Fibroblast of skin of back (primary cell): Measurements from ENCODE around the gene COL4A1.

Source experiments
- DNase-seq: peaks from one replicate; pipeline ENCODE4 v3.0.0-alpha.2; 2013

Gene COL4A1

DNA sequence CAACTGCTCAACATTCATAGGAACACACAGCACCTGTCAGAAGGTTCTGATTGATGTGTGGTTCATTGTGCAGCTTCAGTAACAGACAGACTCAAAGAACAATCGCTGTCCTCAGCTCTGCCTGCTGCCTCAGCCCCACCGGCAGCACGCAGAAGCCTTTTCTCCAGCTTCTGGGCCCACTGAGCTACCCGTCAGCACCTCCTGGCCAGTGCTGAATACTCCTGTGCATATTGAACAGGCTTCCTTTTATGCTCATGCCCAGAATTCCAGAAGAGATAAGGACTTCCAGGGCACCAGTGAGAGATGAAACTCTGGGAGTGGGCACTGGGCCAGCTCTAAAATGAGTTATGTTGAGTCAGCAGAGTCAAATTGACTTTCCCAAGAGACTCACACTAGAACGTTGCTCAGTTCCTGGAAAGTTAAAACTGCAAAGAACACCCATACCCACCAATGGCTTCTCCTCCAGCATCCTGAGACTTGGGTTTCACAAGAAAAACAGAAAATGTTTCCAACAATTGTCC is 119.3 kb downstream of the COL4A1 start:
- peak; percentile 82 for DNase-seq

DNA sequence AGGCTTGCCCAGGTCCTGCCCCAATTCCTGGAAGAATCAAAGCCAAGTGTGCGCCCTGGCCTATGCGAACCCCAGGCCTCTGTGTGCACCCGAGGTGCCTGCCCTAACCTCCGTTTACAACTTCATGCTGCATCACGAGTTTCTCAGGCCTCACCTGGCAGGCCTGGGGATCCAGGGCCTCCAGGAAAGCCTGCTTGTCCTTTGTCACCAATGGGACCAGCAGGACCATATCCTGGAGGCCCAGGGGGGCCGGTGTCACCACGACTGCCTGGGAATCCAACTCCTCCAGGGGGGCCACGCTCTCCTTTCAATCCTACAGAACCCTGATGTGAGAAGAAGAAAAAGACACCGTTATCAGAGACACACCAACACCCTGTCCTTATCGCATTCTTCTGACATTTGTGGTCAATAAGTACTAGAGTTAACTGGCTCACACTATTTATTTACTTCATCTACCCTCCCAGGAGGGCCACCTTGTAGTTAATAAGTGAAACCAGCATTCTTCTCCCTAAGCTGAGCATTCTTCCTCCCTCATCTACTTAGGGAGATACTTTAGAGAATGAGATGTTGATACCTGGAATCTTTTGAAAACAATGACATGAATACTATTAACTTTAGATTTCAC is 120.6 kb downstream of the COL4A1 start:
- DNase-seq, result no peak

DNA sequence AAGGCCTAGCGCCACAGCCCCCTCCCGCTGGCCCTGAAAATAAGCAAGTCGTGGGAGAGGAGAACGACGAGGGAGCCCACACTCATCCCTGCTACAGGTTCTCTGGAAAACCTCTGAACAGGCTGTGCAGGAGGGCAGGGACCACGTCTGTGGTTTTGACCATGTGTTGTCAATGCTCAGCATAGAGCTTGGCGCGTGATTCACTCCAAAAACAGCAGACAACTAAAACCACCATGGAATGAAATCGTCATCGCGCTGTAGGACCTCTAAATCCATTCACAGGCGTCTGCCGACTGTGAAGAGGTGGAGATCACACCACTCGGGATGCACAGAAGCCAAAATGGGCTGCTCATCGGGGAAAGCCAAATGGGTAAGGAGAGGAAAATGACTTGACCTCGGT is 121.3 kb downstream of the COL4A1 start:
- peak; percentile 92 for DNase-seq

DNA sequence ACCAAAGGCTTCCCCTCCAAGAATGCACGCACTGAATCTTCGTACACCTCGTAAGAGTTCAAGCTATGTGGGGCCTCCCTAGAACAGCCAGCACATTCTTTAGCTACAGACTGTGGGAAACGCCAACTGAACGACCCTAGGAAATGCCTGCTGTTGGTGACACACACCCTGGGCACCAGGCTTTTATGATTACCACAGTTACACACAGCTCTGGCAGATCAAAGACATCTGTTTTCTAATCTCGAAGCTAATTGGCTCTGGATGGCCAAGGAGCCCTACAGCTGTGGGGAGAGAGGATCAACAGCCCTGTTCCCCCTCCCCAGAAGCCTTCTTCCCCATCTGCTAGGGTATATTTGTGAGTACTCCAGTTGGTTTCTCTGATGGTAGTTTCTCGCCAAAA is 123.0 kb downstream of the COL4A1 start:
- peak; percentile 59 for DNase-seq

DNA sequence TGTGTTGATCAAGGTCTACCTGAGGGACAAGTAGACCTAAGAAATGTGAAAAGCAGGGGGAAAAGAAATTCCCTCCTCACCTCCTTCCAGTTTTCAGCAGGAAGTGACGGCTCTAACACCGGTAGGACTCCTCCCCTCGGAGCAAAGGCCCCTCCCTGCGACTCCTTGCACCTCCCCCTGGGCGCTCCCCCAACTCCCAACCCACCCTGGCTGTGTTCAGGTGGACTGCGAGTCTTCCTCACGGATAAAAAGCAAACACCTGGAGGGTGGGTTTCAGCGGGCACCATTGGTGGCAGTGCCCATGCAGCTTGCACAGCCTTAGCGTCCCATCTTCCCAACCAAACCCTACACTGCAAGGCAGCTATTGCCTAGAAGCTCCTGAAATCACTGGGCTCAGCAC is 124.5 kb downstream of the COL4A1 start:
- no peak for DNase-seq

DNA sequence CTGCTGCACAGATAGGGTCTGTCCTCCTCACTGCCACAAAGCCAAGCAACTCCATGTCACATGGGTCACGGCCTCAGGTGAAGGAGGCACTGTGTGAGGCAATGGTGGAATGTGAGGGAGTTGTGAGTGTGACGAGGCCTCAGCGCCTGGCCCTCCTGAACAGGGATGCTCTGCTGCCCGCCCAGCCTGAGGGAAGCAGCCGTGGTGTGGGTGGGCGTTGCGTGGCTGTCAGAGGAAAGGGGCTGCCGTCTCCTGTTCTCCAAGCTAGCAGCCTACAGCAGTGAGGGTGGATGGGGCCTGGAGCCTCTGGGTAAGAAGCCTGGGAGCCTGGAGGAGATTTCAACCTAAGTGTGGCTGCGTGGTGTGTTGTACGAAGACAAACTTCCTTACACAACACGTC is 125.0 kb downstream of the COL4A1 start:
- no peak for DNase-seq

DNA sequence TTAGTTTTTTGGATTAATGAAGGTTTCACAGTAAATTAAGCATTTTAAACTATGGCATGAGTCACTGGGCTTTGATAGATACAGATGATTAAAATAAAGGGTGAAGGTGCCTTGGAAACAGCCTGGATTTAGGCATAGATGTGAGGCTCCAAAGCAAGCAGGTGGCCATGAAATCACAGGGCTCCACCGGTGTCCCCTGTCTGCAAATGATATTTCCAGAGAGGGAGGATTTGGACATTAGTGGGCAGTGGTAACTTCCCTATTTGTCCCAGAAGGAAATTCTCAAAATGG is 127.2 kb downstream of the COL4A1 start:
- no peak for DNase-seq

DNA sequence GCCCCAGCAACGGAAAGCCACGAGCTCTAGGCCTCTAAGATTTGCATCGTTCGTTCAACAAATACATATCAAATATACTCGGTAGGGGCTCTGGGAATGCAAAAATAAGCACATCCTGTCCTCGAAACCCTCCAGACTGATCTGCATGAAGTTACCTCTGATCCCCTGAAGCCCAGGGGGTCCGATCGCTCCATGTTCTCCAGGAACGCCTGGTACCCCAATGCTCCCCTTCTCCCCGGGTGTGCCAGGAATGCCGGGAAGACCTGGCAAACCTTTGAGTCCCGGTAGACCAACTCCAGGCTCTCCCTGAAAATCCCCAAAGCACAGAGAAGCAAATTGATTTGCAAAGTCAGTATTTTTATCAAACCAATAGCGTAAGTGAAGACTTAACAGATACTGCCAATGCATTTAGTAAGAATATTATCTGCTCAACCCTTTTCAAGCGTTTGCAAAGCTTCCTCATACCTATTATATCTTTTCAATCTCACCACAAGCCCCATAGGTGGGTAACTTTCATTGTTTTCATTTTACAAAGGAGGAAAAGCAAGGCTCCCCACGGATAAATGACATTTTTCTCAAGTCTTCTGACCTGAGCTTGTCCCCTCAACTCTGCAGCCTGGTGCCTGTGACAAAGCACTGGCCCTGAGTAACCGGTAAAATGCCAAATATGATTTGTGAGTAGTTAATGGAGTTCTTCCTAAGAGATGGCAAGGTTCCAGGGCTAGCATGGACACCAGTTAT is 127.7 kb downstream of the COL4A1 start:
- no peak for DNase-seq

DNA sequence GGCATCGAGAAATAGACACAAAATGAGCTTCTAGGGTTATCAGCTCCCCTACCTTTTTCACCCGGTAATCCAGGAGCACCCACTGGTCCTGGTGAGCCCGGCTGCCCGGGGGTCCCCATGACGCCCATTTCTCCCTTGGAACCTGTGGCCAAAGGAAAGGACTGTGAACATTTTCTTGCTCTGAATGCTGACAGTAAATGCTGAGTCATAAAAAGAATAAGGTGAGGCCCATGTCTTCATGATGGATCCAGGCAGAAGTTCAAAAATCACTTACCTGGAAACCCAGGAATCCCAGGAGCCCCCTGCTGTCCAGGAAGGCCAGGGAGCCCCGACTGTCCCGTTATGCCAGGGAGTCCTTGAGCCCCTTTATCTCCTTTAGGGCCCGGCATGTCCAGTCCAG is 129.2 kb downstream of the COL4A1 start:
- DNase-seq, result no peak

DNA sequence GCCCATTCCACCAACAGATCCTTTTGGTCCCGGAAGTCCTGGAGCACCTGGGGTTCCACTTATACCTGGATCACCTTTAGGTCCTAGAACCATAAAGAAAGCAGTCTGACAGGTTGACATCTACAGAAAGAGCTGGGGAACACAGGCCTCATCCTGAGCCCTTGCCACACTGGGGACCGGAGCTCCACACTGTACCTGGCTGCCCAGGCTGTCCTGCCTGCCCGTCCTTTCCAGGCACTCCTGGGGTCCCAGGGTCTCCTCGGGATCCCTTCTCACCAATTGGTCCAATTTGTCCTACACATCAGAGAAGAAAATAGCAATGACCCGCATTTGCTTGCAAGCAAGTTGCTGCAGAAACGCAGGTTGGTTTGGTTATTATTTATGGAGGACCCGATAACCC is 130.5 kb downstream of the COL4A1 start:
- no peak for DNase-seq

DNA sequence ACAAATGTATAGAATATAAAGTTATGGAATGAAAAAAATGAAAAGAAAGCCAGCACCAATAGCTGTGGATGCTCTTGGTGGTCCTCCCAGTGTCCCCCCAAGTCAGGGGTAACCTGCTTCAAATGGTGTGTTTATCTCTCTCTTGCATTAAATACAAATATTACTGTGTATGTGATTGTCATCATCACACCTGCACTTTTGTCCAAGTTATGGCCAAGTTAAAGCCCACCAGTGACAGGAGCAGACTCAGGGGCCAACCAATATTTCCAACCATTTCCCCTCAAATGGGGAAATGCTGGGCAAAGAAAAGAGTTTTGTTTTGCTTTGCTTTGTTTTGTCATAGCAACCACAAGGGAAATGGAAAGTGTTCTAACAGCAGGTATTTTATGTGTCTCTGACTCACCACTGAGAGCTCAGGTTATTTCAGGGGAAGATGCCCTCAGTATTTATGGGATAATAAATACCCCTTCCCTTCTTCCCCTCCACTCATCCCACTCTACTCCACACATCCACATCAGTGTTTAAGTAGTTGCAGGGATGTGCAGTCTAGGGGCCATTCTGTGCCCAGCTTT is 133.6 kb downstream of the COL4A1 start:
- DNase-seq, result no peak

DNA sequence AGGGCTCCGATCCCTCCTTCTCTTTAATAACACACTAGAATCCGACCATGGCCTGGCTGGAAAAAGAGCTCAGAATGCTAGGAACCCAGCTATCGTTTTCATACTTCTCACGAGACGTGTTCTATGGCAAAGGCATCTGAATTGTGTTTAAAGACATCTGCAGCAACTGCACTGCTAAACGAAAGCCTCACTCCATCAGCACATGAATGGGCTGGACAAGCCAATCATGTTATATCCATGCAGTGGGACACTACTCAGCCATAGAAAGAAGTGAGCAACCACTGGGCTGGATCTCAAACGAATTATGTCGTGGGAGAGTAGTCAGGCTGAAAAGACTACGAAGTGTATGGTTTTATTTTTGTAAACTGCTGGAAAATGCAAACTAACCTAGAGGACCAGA is 136.1 kb downstream of the COL4A1 start:
- DNase-seq, result no peak

DNA sequence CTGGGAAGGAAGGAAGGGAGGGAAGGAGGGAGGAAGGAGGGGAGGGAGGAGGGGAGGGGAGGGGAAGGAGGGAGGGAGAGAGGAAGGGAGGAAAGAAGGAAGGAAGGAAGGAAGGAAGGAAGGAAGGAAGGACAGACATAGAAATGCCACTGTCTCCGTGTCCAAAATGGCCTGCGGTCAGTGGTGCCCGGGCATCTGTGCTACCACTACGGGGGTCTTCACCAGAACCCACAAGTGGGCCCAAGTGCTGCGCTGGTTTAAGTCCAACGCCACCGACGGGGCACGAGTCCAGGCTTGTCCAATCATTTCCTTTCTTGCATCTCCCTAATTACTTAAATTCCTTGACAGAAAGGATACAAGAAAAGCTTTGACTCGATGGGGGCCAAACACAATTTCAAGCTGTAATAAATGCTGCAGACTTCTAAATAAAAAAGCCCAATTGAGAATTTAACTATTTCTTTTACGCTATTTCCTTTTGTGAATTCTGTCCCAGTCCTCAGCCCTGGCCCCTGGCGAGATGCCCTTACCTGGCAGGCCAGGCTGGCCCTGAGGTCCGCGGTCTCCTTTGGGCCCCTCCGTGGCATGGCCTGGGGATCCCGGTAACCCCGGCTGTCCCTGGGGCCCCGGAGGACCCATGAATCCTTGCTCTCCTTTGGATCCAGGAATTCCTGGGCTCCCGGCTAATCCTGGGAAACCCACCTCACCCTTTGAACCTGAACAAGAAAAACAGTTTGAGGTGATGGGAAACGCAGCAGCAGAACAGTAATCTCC is 136.8 kb downstream of the COL4A1 start:
- DNase-seq, result no peak

DNA sequence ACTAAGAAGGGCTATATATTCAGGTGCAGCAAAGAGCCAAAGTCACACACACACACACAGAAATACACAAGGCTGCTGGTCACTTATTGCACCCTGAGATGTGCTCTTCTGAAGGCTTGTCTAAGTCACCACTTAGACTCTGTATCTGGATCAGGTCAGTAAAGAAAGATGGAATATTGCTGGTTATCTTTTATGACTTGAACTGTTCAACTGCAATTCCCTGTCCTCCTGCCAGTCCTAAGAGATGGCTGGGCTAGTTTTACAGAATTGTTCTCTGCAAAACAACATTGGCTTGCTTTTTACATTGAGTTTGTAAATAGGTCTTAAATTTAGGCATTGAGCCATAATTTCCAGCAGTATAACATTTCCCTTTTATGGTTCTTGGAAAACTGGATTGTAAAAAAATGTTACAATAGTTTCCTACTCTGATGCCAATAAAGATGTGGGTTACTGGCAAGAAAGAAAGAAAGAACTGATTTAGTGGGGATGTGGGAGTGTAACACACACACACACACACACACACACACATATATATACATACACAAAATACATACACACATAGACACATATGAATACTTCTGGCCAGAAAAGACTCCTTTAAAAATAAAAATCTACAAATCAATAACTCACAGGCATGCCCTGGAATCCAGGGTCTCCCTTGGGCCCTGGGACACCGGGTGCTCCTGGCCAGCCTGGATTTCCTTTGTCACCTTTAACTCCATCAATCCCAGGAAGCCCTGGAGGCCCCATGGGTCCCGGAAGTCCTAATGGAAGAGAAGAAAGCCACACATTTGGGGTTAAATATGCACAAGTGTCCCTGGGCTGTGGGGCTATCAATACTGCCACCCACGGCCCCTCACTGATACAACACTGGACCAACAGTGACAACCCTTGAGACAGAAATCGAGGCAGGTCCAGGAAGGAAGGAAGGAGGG is 137.7 kb downstream of the COL4A1 start:
- DNase-seq, result no peak

DNA sequence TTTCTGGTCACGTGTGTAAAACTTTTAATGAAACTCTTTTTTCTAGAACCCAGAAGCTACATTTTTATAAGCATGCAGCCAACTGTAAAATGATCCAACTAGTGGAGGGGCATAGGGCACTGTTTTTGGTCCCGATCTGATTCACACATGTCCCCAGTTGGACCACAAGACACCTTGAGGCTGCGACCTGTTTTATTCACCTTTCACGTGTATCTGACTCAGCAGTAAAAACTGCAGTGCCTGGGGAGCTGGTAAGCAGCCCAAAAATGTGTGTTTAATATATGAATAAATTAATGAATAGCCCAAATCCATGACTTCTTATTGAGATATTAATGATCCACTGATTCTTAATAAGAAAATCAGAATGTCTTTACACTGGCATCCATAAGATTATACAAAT is 140.4 kb downstream of the COL4A1 start:
- DNase-seq, result no peak

DNA sequence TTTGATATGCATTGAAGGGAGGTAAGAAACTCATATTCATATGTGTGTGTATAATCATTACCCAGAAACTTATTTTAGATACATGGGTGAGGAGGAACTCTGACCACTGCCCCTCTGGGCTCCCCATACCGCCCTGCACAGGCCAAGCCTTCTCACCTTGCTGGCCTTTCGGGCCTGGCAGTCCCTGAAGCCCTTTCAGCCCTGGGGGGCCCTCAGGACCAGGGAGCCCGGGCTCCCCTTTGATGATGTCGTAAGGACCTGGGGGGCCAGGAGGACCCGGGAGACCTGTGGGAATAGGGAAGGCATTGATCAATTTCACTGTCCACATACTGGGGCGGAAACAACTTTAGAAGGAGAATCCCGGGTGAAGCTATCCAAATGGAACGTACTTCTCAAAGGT is 142.3 kb downstream of the COL4A1 start:
- DNase-seq, result no peak

DNA sequence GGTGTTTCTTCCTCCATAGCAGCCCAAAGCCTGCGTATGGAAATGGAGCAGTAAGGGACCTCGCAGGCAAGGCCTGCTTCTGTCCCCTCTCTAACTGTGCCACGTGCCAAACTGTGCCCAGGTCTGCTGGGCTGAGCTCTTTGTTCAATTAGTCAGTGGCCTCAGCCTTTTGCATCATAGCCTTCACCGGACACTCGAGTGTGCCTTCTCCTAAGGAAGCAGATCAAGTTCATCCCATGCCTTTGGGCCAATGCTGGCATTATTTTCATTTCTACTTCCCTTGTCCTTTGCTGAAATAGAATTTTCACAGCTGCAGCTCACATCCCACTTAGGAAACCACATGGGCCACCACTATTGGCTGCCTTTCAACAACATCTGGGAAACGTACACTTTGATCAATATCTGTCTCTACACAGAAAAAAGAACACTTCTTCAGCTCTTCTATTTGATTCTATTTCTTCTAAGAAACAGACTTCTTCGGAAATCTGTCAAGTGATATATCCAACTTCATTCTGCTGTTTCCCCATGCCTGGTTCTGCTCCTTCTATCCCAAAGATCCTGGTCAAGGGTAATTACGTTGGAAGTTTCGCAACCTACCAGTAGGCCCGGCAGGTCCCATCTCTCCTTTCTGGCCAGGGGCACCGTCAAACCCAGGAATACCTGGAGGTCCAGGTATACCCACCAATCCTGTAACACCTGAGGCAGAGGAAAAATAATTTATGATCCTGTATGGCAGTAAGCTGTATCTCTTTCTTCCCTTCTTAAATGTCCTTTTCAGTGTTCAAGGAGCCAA is 143.9 kb downstream of the COL4A1 start:
- DNase-seq, result no peak

DNA sequence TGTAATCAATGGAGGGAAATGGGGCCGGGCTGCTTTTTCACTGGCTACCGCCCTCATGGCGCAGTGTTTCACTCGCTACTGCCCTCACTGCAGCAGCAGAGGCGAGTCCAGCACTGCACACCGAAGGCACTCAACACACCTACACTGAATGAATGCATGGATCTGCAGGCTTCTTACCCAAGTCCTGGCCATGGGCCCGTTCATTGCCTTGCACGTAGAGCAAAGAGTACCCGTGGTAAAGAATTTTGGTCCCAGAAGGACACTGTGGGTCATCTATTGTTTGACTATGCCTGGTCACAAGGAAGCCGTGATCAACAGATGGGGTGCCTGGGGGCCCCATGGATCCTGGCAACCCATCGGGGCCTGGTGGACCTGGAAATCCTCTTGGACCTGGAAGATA is 144.9 kb downstream of the COL4A1 start:
- no peak for DNase-seq

DNA sequence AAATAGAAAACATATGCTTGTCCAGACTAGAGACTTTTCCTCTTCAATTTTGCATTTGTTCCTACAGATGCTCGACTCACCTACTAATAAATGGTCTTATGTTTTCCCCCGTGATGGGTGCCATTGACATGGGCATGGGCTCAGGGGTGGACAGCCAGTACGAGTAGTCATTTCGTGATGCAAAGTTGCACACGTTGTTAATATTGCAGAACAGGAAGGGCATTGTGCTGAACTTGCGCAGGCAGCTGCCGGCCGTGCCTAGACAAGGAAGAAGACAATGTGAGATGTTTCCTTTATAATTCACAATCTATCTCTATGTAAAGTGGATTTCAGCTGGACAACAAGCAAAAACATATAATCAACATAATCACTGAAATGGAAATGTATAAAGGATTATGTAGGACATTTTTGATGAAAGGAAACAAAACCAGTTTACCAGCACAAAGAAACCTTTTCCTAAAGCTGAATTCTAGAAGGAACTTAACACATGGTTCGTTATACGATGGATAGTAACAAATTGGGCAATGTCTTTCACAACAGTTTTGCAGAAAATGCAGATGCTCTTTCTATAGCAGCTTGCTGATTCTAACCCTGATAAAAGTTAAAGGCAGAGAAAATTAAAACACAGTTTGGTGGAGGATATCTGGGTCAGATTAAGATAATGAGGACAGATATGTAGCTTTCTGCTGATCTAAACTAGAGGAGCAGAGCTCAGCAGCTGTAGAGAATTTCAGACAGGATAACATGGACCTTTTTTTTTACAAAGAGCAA is 145.7 kb downstream of the COL4A1 start:
- no peak for DNase-seq

DNA sequence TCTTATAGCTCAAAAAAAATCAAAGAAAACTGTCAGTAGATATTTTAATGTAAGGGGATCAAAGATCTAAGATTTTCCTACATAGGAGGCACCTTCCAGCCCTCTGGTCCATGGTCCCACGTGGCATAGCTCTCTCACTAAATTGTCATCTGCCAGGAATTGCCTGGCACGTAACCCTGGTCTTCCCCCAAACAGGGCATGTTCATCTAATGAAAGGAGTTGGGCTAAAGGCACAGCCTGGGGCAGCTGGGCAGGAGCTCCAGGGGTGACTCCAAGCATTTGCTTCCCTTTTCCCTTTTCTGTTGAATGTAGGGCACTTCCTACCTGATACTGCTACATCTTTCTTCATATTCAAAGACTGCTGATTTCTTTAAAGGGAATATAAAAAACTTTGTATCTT is 148.7 kb downstream of the COL4A1 start:
- DNase-seq, result no peak

DNA sequence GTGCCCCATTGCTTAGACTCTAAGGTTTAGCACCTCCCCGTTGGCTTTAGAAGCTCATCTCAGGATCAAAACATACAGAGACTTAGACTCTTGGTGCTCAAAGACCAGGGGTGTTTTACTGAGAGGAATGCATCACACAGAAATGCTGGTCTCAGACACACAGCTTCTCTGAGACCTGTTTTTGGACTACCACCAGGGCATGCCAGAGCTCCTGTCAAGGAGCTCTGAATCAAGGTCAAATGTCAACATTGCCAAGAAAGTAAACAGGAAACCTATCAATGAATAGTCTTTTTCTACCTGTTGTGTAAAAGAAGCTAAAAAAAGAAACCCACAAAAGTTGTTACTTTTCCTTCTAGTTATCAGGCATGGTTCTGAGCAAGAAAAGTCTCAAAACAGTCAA is 149.2 kb downstream of the COL4A1 start:
- no peak for DNase-seq
